Osteoblast (primary cell): ENCODE data around the gene GUCY2F. TPM values are rescaled to one million over a fixed set of nuclear protein-coding genes. Genes with fewer than 3 reads are reported as not detected.

Experiments
- DNase-seq: peaks from one replicate; pipeline ENCODE4 v3.0.0; 2011; ENCODE audit warnings: low spot score, mixed read lengths; ENCODE audit not compliant: insufficient read length; ENCODE audit errors: missing footprints
- H2AFZ ChIP-seq: 2 replicates; pipeline ENCODE4 v1.6.0; 2011; ENCODE audit warnings: mild to moderate bottlenecking, low read length
- H3K27ac ChIP-seq: 2 replicates; pipeline ENCODE4 v1.5.1; 2011; ENCODE audit warnings: mild to moderate bottlenecking, low read depth, low read length, moderate library complexity
- H3K27me3 ChIP-seq: 2 replicates; pipeline ENCODE4 v1.6.0; 2012; ENCODE audit warnings: mild to moderate bottlenecking, control low read depth, inconsistent platforms, low read length, moderate library complexity; ENCODE audit not compliant: insufficient read depth
- H3K36me3 ChIP-seq: 2 replicates; pipeline ENCODE4 v1.5.1; 2011; ENCODE audit warnings: mild to moderate bottlenecking, low read length, control low read depth, moderate library complexity; ENCODE audit not compliant: insufficient read depth
- H3K4me1 ChIP-seq: 2 replicates; pipeline ENCODE4 v1.5.1; 2011; ENCODE audit warnings: mild to moderate bottlenecking, low read length, control low read depth, moderate library complexity; ENCODE audit not compliant: insufficient read depth
- H3K4me2 ChIP-seq: 2 replicates; pipeline ENCODE4 v1.6.0; 2011; ENCODE audit warnings: mild to moderate bottlenecking, low read length; ENCODE audit not compliant: insufficient read depth
- H3K4me3 ChIP-seq: fragments of 200-600 bp; sonication (generic); 3 replicates; pipeline ENCODE4 v1.5.1; 2012; ENCODE audit warnings: mild to moderate bottlenecking, low read length, inconsistent platforms; ENCODE audit not compliant: insufficient read depth
- H3K79me2 ChIP-seq: 2 replicates; pipeline ENCODE4 v1.6.0; 2012; ENCODE audit warnings: mild to moderate bottlenecking, low read length, control low read depth, inconsistent platforms; ENCODE audit not compliant: insufficient read depth
- H3K9me3 ChIP-seq: 2 replicates; pipeline ENCODE4 v1.5.1; 2011; ENCODE audit warnings: low read depth, low read length, control low read depth
- H4K20me1 ChIP-seq: 2 replicates; pipeline ENCODE4 v1.6.0; 2012; ENCODE audit warnings: mild to moderate bottlenecking, low read length, control low read depth; ENCODE audit not compliant: insufficient read depth
- CTCF ChIP-seq: IDR thresholded peaks from 2 replicates; pipeline ENCODE4 v1.5.1; 2011; ENCODE audit warnings: mild to moderate bottlenecking, low read depth, low read length, moderate library complexity; ENCODE audit errors: extremely low read depth
- total RNA-seq: library from RNA; depleted of rRNA; stranded (reverse); fragments of >200 nt; gene quantifications from 2 replicates; pipeline ENCODE4 v1.2.3, GENCODE V29; 2012

The GUCY2F gene
- total RNA-seq, 1 donor, result not detected

GRCh38 chrX:109350551-109350950 lies 131.3 kb downstream of the GUCY2F start:
- TF ChIP-seq CTCF, result no peak
- H3K27ac ChIP-seq, result no peak overlapping the region
- no peaks in the 10 kb centered on the region for H3K79me2 ChIP-seq
- H3K9me3 ChIP-seq, result no peaks in the 10 kb centered on the region
- no peak overlapping the region for H3K4me3 ChIP-seq
- H3K4me1 ChIP-seq, result peaks cover 4% of the 10 kb centered on the region
- no peak for DNase-seq
- no peaks in the 10 kb centered on the region for H3K36me3 ChIP-seq
- H4K20me1 ChIP-seq, result no peaks in the 10 kb centered on the region
- no peak overlapping the region for H2AFZ ChIP-seq
- peaks cover 23% of the 10 kb centered on the region for H3K27me3 ChIP-seq
- no peak overlapping the region for H3K4me2 ChIP-seq

- no peaks in the 10 kb centered on the region for H3K79me2 ChIP-seq
- DNase-seq, result peak; percentile 25
- H3K4me3 ChIP-seq, result no peak overlapping the region
- no peak overlapping the region for H3K27ac ChIP-seq
- TF ChIP-seq CTCF, result no peak
- no peaks in the 10 kb centered on the region for H3K9me3 ChIP-seq
- peaks cover 4% of the 10 kb centered on the region for H3K4me1 ChIP-seq
- no peaks in the 10 kb centered on the region for H4K20me1 ChIP-seq
- peaks cover 23% of the 10 kb centered on the region for H3K27me3 ChIP-seq
- no peaks in the 10 kb centered on the region for H3K36me3 ChIP-seq
- H2AFZ ChIP-seq, result no peak overlapping the region
- no peak overlapping the region for H3K4me2 ChIP-seq
Observed at GRCh38 chrX:109350051-109350450, 131.8 kb downstream of the GUCY2F start.

- H3K27ac ChIP-seq, result no peak overlapping the region
- peaks cover 4% of the 10 kb centered on the region for H3K4me1 ChIP-seq
- no peaks in the 10 kb centered on the region for H3K9me3 ChIP-seq
- no peak for TF ChIP-seq CTCF
- no peaks in the 10 kb centered on the region for H3K79me2 ChIP-seq
- H3K27me3 ChIP-seq, result peaks cover 10% of the 10 kb centered on the region
- H3K36me3 ChIP-seq, result no peaks in the 10 kb centered on the region
- H4K20me1 ChIP-seq, result no peaks in the 10 kb centered on the region
- no peak overlapping the region for H2AFZ ChIP-seq
- peak; percentile 9 for DNase-seq
- no peak overlapping the region for H3K4me3 ChIP-seq
- no peak overlapping the region for H3K4me2 ChIP-seq
Observed at GRCh38 chrX:109347632-109348031, 134.3 kb downstream of the GUCY2F start.

- DNase-seq, result no peak
- H3K4me1 ChIP-seq, result no peaks in the 10 kb centered on the region
- H3K79me2 ChIP-seq, result no peaks in the 10 kb centered on the region
- no peak for TF ChIP-seq CTCF
- no peaks in the 10 kb centered on the region for H3K9me3 ChIP-seq
- H3K36me3 ChIP-seq, result no peaks in the 10 kb centered on the region
- no peak overlapping the region for H2AFZ ChIP-seq
- H3K27ac ChIP-seq, result no peak overlapping the region
- no peaks in the 10 kb centered on the region for H4K20me1 ChIP-seq
- H3K4me2 ChIP-seq, result no peak overlapping the region
- H3K4me3 ChIP-seq, result no peak overlapping the region
- peaks cover 9% of the 10 kb centered on the region for H3K27me3 ChIP-seq
Observed at GRCh38 chrX:109346491-109346890, 135.4 kb downstream of the GUCY2F start.
